D341Med (cell line): ENCODE results near the gene IER5.
"Not testable (repeated sequence)": the region's sequence is repeated elsewhere in the genome, so short reads cannot be mapped to it uniquely, and the experiment has no call there.

ENCODE experiments used
- DNase-seq: peaks from one replicate; pipeline ENCODE4 v3.0.0; 2012; ENCODE audit warnings: low spot score

Gene IER5

DNA sequence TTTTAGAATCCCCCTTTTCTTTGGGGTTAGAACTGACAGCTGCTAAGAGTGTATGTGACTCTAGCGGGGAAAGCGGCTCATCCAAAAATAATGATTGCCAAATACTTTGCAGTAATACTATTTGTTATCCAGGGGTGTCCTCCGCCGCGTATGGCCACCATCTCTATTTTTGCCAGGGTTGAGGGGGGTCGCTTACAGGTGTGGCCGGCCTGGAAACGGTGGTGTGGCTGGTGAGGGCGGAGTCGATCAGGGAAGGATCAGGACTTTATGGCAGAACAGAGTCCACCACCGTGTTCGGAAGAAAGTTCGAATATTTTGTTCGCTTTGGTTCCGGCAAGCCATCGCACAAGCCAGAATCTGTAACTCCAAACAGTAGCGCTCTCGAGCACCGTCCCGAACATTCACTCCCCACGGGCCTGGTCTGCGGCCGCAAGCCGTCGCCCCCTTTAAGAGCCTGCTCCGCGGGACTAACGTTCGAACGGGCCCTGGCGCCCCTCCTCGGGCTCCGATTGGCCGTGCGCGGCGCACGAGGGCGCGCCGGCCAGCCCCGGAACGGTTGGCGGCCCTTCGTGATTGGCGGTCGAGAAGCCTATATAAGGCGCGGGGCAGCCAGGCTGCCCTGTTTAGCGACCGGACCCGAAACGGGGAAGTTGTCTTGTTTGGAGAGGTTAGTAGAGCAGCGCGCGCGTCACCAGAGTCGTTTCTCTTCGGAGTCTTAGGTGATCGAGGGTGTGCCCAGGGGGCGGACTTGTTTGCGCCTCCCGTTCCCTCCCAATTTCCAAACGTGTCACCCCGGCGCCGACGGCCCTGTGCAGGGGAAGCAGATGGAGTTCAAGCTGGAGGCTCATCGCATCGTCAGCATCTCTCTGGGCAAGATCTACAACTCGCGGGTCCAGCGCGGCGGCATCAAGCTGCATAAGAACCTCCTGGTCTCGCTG, at the start of gene IER5:
TSS of gene IER5 (plus strand) at position 622 of the 938 bp plus-strand sequence. CDS start at position 825, 203 bp downstream.
- peak; percentile 99 for DNase-seq

DNA sequence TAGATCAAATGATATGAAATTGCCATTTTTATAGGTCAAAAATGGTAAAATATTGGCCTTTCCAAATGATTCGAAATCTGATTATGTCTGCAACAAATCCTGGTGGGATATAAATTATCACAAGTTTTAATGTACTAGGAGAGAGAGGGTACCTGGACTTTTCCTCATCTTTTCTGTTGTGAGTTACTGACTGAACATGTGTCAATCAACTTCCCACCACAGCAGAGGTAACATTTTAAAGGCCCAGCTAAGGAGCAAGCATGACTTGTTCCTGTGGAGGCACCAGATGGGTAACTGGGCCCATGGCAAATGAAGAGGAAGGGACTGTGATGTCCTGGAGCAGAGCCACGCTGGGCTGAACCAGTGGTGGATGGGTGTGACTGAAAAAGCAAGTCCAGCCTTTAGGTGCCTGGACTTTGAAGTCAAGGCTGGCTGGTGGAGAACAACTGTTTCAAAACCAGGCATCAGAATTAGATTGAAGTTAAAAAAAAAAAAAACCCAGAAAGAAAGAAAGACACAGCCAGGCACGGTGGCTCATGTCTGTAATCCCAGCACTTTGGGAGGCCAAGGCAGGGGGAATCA, 48.1 kb upstream of the IER5 start:
- DNase-seq = no peak

DNA sequence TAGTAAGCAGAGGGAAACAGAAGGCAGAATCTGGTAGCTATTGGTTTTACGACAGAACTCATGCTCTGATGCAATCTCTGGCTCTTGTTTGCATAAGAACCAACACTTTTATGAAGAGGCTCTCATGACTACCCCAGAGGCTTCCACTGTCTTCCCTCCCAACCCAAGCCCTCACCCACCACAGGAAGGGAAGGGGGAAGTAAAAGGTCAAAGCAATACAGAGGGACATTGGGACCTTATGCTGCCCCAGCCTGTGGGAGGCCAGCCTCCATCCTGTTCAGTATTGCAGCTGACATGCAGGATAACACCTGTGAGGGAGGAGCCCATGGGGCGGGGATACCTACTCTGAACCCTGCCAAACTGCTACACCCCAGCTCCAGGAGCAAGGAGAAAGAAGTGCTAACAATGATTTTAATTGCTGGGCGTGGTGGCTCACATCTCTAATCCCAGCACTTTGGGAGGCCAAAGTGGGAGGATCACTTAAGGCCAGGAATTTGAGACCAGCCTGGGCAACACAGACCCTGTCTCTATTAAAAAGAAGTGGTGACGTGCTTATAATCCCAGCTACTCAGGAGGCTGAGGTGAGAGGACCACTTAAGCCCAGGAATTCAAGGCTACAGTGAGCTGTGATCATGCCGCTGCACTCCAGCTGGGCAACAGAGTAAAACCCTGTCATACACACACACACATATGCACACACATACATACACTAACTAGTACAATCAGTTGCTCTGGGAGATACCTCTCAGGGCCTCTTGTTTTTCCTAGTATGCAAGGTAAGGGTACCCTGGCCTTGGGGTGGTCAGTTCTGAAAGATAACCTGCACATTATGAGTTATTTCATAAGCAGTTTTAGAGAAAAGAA, 45.2 kb upstream of the IER5 start:
- DNase-seq = no peak

DNA sequence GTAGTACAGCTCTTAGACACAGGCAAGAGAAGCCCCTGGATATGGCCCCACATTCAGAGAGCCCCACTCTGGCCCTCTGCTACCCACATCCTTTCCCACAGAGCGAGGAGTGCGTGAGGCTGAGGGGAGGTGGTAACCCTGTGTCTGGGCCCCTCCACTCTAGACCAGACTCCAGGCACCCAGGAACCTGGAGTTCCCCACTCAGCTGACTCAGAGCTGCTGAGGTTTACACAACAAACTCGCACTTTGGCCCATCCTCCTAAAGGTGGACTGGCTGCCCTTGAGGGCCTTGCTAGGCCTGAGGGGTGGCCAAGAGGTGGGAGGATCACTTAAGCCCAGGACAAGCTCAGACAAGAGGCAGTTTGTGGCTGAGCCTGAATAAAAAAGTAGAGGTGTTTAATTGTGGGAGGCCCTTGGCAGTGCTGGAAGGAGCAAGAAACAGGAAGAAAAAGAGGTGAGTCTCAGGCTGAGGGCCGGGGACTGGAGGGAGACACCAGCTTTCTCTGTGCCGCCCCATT, 44.0 kb upstream of the IER5 start:
- no peak for DNase-seq

DNA sequence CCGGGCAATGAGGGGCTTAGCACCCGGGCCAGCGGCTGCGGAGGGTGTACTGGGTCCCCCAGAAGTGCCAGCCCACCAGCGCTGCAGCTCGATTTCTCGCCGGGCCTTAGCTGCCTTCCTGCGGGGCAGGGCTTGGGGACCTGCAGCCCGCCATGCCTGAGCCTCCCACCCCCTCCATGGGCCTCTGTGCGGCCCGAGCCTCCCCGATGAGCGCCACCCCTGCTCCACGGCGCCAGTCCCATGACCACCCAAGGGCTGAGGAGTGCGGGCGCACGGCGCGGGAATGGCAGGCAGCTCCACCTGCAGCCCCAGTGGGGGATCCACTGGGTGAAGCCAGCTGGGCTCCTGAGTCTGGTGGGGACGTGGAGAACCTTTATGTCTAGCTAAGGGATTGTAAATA, 42.6 kb upstream of the IER5 start:
- DNase-seq = not testable (repeated sequence)

DNA sequence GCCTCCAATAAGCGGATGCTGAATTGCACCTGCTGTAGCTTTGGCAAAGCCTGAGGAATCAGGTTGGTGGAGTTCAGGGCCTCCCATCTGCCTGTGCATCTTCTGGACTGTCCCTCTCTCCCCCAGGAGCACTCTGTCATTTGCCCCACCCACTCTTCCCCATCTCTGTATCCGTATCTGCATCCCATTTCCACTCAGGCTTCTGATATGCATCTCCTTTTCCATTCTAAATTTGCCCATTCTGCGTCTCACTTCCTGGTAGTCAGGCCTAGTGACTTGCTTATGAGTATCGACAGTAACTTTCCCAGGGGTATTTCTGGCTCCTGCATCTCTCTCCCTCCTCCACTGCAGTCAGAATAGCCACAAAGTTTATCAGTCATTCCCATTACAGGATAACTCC, 39.1 kb upstream of the IER5 start:
- DNase-seq = no peak

DNA sequence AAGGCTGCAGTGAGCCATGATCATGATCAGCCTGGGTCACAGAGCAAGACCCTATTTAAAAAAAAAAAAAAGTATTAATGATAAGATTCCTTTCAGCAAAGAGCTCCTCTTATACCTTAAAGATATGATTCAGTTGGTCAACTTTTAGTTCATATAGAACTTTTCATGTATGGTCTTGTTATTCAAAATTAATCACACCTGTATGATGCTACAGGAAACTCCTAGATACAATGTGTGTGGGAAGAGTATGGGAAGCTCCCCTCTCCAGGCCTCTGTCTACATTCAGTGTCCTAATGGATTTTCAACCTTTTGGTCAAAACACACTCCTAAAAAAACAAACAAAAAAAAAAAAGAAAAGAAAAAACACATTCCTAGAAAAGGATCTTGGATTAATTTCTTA, 37.6 kb upstream of the IER5 start:
- no peak for DNase-seq

DNA sequence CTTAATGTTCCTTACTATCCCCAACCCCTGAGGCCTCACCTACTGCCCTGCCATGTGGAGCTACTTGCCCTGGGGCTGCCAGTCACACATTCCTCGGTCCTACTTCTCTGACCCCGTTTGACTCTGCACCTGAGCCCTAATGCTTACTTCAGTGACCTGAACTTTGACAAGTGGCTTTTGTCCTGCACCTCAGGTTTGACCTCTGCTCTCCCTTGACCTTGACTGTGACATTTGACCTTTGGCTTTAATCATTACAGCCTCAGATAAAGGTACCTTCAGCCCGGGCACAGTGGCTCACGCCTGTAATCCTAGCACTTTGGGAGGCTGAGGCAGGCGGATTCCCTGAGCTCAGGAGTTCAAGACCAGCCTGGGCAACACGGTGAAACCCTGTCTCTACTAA, 31.9 kb upstream of the IER5 start:
- DNase-seq = no peak

DNA sequence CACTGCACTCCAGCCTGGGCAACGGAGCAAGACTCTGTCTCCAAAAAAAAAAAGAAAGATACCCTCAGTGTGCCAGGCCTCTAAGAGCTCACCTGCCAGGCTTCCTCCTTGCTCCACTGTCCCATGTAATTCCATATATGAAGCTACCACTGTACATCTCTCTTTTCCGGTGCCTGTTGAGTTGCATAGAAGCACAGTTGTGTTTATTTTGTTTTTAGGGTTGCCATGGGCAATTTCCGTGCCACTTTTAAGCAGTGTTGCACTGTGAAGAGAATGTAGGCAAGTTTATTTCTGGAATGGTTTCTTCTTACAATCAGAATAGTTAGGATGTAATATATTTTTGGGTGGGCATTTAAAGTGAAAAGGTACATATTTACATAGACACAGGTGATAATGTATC, 31.4 kb upstream of the IER5 start:
- DNase-seq = no peak

DNA sequence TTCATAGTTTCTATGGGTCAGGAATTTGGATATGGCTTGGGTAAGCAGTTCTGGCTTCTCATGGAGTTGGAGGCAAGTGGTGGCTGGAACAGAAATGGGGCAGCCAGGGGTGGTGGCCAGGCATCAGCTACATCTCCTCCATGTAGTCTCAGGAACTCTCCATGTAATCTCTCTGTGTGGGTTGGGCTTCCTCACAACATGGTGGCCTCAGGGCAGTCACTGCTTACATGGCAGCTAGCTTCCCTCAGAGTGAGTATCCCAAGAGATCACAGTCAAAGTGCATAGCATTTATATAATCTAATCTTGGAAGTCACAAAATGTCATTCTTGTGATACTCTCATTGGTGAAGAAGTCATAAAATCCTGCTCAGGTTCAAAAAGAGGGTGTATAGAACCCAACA, 29.1 kb upstream of the IER5 start:
- DNase-seq = no peak

DNA sequence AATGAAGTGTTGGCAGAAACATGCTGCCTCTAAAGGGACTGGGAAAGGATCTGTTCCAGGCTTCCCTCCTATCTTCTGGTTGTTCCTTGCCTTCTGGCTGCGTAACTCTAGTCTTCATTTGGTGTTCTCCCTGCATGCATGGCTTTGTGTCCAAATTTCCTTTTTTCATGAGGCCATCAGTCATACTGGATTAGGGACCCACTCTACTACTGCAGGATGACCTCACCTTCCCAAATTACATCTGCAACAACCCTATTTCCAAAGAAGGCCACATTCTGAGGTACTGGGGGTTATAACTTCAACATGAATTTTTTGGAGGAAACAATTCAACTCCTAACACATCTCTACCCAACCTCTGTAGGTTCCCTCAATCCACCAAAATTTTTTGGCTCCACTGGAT, 28.4 kb upstream of the IER5 start:
- no peak for DNase-seq

DNA sequence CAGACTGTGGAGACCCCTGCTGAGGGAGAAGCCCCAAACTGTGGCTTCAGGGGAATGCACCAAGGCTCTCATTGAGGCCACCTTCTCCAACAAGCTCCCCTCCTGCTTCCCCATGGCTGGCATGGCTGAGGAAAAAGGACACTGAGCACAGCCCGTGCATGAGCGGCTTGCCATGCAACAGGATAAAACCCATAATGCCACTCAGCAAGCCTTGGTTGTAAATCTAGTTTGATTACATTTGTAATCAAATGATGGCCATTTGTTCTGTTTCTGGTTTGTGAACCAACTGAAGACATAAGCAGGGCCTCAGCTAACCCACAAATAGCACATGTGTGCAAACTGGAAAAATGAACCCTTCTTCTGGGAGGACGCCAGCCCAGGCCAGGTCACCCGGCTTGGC, 27.6 kb upstream of the IER5 start:
- not testable (repeated sequence) for DNase-seq

DNA sequence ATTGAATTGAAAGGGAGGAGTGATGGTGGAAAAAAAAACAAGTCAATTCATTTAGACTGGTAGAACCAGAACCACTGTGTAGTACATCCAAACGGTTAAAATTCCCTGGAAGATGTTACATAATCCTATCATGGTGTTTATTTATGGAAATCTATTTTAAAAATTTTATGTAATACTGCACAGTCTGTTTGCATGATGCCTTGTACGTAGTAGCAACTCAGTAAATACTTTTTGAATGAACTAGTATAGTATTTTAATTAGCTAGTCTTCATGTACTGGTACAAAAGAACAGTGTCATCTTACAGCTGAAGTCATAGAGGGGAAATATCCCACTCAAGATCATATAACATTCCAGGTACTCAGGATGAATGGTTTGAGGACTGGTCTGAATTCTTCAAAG, 27.0 kb upstream of the IER5 start:
- no peak for DNase-seq

DNA sequence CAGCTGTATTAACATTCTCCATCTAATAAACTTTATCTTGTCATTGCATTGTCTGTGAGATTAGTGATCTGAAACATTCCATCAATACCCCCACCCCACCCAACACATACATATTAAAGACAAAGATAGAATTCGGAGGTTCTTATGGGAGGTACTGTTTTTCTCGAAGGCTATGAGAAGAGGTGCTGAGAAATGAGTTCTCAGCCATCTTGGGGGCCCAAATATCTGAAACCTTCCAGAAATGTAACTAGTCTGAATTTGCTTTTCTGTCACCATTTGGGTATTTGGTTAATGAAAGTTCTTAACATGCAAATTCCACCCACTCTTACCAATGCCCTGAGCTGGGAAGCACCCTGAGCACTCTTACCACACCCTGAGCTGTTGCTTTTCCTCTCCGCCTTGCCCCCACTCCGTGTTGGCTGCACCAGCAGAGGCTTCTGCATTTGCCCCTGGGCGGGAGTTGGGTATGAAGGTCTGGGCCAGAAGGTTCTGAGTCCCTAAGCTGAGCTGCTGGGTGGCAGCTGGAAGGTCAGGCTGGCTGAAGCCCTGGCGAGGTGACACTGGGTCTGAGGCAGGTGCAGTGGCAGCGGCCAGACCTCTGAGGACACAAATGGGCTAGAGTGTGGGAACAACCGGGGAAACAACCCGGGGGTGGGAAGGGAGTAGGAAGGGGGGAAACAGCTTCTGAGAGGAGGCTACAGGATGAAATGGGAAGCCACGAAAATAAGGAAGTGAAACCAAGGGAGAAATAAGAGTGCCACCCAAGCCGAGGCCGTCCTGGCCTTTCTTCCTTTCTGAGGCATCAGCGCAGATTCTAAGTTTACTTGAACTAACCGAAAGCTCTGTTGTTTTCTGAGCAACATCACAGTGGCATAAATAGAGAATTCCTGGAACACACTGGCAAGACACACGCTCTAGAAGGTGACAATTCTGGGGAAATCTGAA, 26.3 kb upstream of the IER5 start:
- no peak for DNase-seq

DNA sequence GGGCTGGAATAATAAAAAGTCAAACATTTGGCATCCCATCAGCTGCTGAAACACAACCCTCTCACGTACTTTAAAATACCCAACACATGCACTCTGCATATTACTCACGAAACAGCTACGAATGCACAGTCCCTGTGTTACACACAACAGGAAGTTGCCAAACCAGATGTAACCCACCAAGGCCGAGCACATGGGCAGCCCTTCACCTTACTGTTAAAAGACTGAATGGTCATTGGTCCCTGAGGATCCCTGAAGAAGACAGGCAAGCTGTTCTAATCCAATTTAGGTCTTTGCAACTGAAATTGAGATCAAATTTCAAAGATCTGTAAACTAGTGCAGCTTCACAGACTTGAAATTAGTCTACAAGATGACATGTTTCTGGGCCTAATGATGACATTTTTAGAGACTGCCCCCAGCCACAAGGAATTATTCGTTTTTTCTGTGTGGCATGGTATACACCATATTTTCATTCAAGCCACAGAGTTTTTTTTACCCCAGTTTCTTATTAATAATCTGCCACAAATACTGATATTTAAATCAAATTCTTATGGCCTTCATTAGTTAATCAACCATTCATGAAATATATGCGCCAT, 25.6 kb upstream of the IER5 start:
- DNase-seq = no peak

DNA sequence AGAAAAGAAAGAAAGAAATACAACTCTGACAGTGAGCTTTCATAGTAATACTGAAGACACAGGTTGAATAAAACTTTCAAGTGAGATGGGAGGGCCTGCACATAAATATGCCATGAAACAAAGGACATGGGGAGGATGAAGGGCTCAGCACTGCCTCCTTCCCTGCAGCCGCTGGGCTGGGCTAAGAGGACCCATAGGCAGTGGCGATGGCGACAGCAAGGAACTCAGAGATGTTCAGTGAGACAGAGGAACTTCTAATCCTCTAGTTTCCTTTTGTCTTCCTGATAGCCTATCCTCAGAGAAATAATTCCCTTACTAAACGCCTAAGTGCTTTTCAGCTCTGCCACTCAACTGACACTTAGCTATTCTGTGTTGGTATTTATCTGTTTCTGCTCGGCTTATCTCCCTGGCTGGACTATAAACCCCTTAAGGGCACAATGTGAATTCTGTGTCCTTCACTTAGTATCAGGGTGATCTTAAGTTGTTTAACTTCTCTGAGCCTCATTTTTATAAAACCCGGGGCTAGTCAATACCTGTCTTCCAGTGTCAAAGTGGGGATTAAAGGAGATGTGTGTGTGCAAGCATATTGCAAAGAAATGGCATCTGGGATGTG, 24.4 kb upstream of the IER5 start:
- DNase-seq = no peak

DNA sequence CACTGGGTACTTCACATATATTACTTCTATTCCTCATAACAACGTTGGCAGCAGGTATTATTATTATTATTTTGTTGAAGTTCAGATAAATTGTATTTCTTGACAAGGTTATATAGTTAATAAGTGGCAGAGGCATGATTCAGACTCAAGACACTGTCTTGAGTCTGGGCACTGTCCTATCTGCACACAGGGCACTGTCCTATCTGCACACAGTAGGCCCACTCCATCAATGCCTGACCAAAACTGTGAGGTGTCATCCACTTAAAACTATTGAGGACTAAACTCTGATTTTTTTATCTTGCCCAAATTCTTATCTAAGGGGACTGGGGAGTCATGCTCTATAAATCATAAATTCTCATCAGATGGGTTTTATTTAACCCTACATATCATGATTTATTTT, 23.8 kb upstream of the IER5 start:
- no peak for DNase-seq

DNA sequence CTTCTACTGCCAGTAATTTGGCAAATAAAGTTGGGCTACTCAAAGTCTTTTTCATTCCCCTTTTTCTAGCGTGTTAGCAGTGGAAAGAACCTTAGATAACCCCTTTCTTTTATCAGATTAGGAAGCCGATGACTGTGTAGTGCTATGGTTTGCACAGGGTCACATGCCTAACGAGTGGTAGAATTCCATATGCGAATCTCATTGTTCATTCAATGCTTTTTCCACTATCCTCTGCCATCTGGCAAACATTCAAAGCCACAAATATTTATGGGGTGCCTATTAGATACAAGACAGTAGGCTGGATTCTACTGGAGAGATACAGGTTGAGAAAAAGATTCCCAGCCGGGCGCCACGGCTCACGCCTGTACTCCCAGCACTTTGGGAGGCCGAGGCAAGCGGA, 14.9 kb upstream of the IER5 start:
- DNase-seq = no peak

DNA sequence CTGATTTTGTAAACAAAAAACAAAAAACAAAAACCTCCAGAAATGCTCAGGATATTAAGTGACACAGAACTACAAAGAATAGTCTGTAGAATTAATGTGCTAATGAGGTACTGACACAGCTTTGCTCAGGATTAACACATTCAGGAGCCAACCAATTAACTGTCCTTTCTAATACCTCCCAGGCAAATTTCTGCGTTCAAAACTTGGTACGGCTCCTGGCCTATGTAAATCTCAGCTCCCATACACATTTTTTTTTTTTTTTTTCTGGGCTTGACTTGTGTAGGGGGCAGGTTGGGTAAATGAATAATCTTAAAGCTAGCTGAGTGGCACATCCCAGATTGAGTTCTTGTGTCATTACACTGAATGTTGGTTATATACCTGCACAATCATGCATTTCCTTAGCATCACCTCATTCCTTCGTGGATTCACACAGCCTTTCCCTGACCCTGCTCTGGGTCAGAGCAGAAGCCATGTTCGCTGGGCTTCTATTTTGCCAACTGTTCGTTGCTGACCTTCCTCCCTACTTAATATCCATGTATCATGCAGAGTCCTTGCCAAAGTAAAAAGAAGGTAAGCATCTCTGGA, 12.6 kb upstream of the IER5 start:
- peak; percentile 59 for DNase-seq

DNA sequence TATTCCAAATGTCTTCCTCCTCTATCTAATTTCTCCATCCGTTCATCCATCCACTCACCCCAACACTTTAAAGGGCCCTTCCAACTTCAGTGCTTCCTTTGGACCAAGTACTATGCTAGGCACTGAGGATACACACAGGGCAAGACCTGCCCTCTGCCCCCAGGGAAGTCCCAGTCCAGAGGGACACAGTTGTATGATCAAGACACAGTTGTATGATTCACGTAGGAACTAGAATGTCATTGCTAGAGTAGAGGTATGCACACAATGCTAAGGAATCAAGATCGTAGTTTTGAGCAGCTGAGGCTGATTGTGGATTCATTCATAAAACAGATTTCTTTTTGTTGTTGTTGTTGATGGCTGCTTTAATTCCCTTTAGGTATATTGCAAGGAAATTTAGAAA, 11.6 kb upstream of the IER5 start:
- DNase-seq = no peak
